HFF-Myc (cell line): ENCODE measurements around the gene UCK1.
"Not testable (repeated sequence)": the region's sequence is repeated elsewhere in the genome, so short reads cannot be mapped to it uniquely, and the experiment has no call there.

ENCODE experiments used
- DNase-seq: peaks from one replicate; pipeline ENCODE4 v3.0.0-alpha.2; 2011; ENCODE audit warnings: low read depth; ENCODE audit errors: extremely low read depth
- H3K4me3 ChIP-seq: replicated peaks from 2 replicates; pipeline ENCODE4 v1.5.1; 2011; ENCODE audit warnings: low read depth, mild to moderate bottlenecking, control low read depth, low read length
- CTCF ChIP-seq: IDR thresholded peaks from 2 replicates; pipeline ENCODE4 v1.5.1; 2012; ENCODE audit warnings: mild to moderate bottlenecking, low read depth, low read length, control low read depth; ENCODE audit errors: missing control alignments

Gene UCK1

GRCh38 chr9:131520503-131520902 is 10.6 kb downstream of the UCK1 start:
- TF ChIP-seq CTCF: no peak
- no peak for DNase-seq

GRCh38 chr9:131518553-131518952 is 12.5 kb downstream of the UCK1 start:
- H3K4me3 ChIP-seq: no peak overlapping the region
- no peak for TF ChIP-seq CTCF
- no peak for DNase-seq

More at GRCh38 chr9:131520503-131520902, 10.6 kb downstream of the UCK1 start:
- H3K4me3 ChIP-seq: no peak overlapping the region

GRCh38 chr9:131517761-131518190 is 13.3 kb downstream of the UCK1 start:
- TF ChIP-seq CTCF: no peak
- no peak for DNase-seq
- no peak overlapping the region for H3K4me3 ChIP-seq

- no peak overlapping the region for H3K4me3 ChIP-seq
- TF ChIP-seq CTCF: no peak
- no peak for DNase-seq
Observed at GRCh38 chr9:131516930-131517329, 14.1 kb downstream of the UCK1 start.

- no peak overlapping the region for H3K4me3 ChIP-seq
- no peak for DNase-seq
- no peak for TF ChIP-seq CTCF
Observed at GRCh38 chr9:131516100-131516499, 15.0 kb downstream of the UCK1 start.

GRCh38 chr9:131515559-131516031 is 15.5 kb downstream of the UCK1 start:
- H3K4me3 ChIP-seq, DNase-seq: not testable (repeated sequence)

- no peak for TF ChIP-seq CTCF
- H3K4me3 ChIP-seq: no peak overlapping the region
- no peak for DNase-seq
Observed at GRCh38 chr9:131513177-131513576, 17.9 kb downstream of the UCK1 start.
